Measurements from ENCODE around the gene YIPF5. TPM values are rescaled to one million over a fixed set of nuclear protein-coding genes. Genes with fewer than 3 reads are reported as not detected.

YIPF5 gene
- total RNA-seq, 1 donor from 2014 or later: 65.6 TPM

DNA sequence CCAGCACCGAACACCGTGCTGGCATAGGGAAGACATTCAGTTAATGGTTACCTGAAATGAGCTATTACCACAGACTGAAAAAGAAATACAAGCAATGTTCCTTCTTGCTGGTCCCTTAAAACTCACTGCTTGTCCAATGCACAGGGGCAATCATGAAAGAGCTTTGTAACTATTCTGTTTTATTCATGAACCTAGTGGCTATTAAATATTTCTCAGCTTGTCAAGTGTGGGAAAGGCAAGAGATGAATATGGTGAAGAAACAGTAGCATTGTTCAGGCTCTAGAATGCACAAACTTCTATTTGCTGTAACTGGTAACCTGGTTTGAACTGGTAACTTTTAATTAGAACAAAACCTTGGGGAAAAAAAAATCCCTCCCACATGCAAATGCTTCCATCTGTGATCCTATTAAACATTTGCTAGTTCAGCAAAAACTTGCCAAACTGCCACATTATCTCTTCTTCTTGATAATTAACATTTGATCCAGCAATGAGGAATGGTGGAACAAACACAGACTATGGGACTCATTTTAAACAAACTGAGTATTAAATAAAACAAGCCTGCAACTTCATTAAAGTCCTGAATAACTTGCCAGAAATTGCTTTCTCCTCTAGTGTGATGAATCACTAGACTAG lies 36.1 kb downstream of the YIPF5 start:
- no peak overlapping the region for H2AFZ ChIP-seq (replicated peaks)
- no peaks in the 10 kb centered on the region for H3K79me2 ChIP-seq (ENCODE audit: low read depth)
- TF ChIP-seq EZH2 (IDR thresholded peaks at IDR 0.05) (no peak), EZH2phosphoT487 (IDR thresholded peaks at IDR 0.05) (no peak)
- TF ChIP-seq, protein P1, sequence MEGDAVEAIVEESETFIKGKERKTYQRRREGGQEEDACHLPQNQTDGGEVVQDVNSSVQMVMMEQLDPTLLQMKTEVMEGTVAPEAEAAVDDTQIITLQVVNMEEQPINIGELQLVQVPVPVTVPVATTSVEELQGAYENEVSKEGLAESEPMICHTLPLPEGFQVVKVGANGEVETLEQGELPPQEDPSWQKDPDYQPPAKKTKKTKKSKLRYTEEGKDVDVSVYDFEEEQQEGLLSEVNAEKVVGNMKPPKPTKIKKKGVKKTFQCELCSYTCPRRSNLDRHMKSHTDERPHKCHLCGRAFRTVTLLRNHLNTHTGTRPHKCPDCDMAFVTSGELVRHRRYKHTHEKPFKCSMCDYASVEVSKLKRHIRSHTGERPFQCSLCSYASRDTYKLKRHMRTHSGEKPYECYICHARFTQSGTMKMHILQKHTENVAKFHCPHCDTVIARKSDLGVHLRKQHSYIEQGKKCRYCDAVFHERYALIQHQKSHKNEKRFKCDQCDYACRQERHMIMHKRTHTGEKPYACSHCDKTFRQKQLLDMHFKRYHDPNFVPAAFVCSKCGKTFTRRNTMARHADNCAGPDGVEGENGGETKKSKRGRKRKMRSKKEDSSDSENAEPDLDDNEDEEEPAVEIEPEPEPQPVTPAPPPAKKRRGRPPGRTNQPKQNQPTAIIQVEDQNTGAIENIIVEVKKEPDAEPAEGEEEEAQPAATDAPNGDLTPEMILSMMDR (IDR thresholded peaks at IDR 0.05): no peak
- DNase-seq (ENCODE audit: low spot score): no peak
- H3K36me3 ChIP-seq: no peaks in the 10 kb centered on the region
- H3K9ac ChIP-seq: no peak overlapping the region
- Mint-ChIP-seq H3K27me3 (ENCODE audit: insufficient read depth, low read depth) (no peaks in the 10 kb centered on the region), H3K4me3 (no peak overlapping the region), H3K36me3 (no peaks in the 10 kb centered on the region), H3K9me3 (no peaks in the 10 kb centered on the region), H3K4me1 (no peaks in the 10 kb centered on the region), H3K27ac (no peak overlapping the region)
- no peak overlapping the region for H3K4me2 ChIP-seq
- H4K20me1 ChIP-seq (ENCODE audit: low read depth): no peaks in the 10 kb centered on the region
- no peak overlapping the region for H3K27ac ChIP-seq
- no peaks in the 10 kb centered on the region for H3K27me3 ChIP-seq
- no peaks in the 10 kb centered on the region for H3F3A ChIP-seq (ENCODE audit: low read depth)
- no peaks in the 10 kb centered on the region for H3K9me3 ChIP-seq (ENCODE audit: low read depth)
- H3K4me3 ChIP-seq: no peak overlapping the region
- no peaks in the 10 kb centered on the region for H3K4me1 ChIP-seq

DNA sequence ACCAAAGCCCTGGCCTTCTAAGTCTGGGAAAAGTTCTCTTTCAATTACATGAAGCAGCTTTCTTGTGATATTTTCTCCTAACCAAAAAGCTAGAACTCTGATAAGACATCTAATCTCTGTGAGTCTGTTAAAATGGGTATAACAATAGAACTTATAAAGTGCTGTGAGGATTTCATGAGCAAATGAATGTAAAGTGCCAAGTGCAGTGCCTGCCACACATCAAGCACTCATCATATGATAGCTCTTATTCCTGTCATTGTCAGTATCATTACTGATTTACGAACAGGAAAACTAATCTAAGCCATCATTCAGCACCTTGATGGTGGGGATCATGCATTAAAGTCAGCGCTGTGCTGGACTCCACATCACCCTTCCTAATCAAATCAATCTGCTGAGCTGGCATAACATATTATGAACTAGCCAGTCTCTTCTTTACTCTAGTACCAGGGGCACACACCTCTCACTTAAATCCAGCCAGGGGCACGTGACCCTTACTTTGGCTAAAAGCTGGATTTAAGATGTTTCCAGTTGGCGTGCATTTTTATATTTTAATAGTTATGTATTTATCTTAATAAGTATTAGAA lies 37.3 kb downstream of the YIPF5 start:
- no peak overlapping the region for H3K27ac ChIP-seq
- no peaks in the 10 kb centered on the region for H3K4me1 ChIP-seq
- no peaks in the 10 kb centered on the region for H3K9me3 ChIP-seq (ENCODE audit: low read depth)
- H2AFZ ChIP-seq (replicated peaks): no peak overlapping the region
- no peaks in the 10 kb centered on the region for H3K79me2 ChIP-seq (ENCODE audit: low read depth)
- no peak overlapping the region for H3K27ac Mint-ChIP-seq
- no peak overlapping the region for H3K4me2 ChIP-seq
- no peak for DNase-seq (ENCODE audit: low spot score)
- H3K27me3 ChIP-seq: no peaks in the 10 kb centered on the region
- no peak overlapping the region for H3K4me3 Mint-ChIP-seq
- TF ChIP-seq, protein P1 (IDR thresholded peaks at IDR 0.05): no peak
- no peak for TF ChIP-seq EZH2phosphoT487 (IDR thresholded peaks at IDR 0.05)
- no peaks in the 10 kb centered on the region for H3K9me3 Mint-ChIP-seq
- no peak overlapping the region for H3K4me3 ChIP-seq
- no peaks in the 10 kb centered on the region for H3K4me1 Mint-ChIP-seq
- no peaks in the 10 kb centered on the region for H3K36me3 Mint-ChIP-seq
- H3K9ac ChIP-seq: no peak overlapping the region
- no peaks in the 10 kb centered on the region for H3F3A ChIP-seq (ENCODE audit: low read depth)
- H4K20me1 ChIP-seq (ENCODE audit: low read depth): no peaks in the 10 kb centered on the region
- no peaks in the 10 kb centered on the region for H3K27me3 Mint-ChIP-seq (ENCODE audit: insufficient read depth, low read depth)
- no peaks in the 10 kb centered on the region for H3K36me3 ChIP-seq

DNA sequence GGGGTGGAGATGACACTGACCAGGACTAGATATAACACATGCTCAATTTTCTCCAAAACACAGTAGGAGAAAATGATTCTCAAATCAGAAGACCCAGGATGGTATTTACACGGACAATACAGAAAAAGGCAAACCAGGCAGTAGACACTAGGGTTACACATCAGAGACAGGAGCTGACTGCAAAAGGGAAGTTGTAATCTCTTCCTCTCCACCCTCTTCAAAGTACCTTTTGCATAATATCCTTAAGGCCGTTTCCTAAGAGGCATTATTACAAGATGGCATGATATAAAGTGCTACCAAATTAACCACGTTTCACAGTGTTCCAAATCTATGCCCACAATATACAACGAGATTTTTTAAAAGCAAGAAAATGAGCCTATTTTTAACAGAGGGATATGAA lies 39.2 kb downstream of the YIPF5 start:
- no peak overlapping the region for H3K4me3 Mint-ChIP-seq
- H3K36me3 ChIP-seq: no peaks in the 10 kb centered on the region
- no peak overlapping the region for H3K9ac ChIP-seq
- no peak overlapping the region for H3K27ac ChIP-seq
- no peak for DNase-seq (ENCODE audit: low spot score)
- H3K36me3 Mint-ChIP-seq: no peaks in the 10 kb centered on the region
- no peaks in the 10 kb centered on the region for H3F3A ChIP-seq (ENCODE audit: low read depth)
- H3K27me3 ChIP-seq: no peaks in the 10 kb centered on the region
- H3K4me3 ChIP-seq: no peak overlapping the region
- H3K27me3 Mint-ChIP-seq (ENCODE audit: insufficient read depth, low read depth): peaks cover 5% of the 10 kb centered on the region
- TF ChIP-seq EZH2 (IDR thresholded peaks at IDR 0.05): no peak
- TF ChIP-seq, protein P1 (IDR thresholded peaks at IDR 0.05): no peak
- TF ChIP-seq EZH2phosphoT487 (IDR thresholded peaks at IDR 0.05): no peak
- H3K79me2 ChIP-seq (ENCODE audit: low read depth): no peaks in the 10 kb centered on the region
- no peak overlapping the region for H2AFZ ChIP-seq (replicated peaks)
- no peaks in the 10 kb centered on the region for H4K20me1 ChIP-seq (ENCODE audit: low read depth)
- H3K27ac Mint-ChIP-seq: no peak overlapping the region
- no peak overlapping the region for H3K4me2 ChIP-seq
- no peaks in the 10 kb centered on the region for H3K9me3 Mint-ChIP-seq
- no peaks in the 10 kb centered on the region for H3K4me1 ChIP-seq
- no peaks in the 10 kb centered on the region for H3K9me3 ChIP-seq (ENCODE audit: low read depth)
- no peaks in the 10 kb centered on the region for H3K4me1 Mint-ChIP-seq

All from neural progenitor cell (in vitro differentiated cells).